Measurements from ENCODE around the gene TRIM72. TPM values are rescaled to one million over a fixed set of nuclear protein-coding genes. Genes with fewer than 3 reads are reported as not detected.

TRIM72 gene
- total and polyA plus RNA-seq, 2 of the 4 experiments (the other 2 are of a cell fraction) = not detected

DNA sequence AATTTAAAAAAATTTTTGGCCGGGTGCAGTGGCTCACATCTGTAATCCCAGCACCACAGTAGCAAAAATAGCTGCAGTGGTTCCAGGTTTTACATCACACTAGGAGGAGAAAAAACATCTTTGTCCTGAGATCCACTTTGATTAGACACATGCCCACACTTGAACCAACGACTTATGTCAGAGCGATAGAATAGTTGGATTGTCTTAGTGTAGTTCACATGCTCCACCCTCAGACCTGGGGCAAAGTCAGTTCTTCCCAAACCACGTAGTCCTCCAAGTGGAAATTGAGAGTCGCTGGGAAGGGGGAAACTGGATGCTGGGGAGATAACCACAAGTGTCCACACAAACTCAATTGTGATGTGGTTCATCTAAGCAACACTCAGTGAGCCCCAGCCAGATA lies 34.4 kb downstream of the TRIM72 start:
- POLR2A ChIA-PET (ENCODE audit: unreplicated experiment) = no interaction called here
- Histone ChIP-seq H3K79me1 (ENCODE audit: low read depth in 1 of 2, low read length in 2 of 2) (no peaks in the 10 kb centered on the region), H3K9ac (ENCODE audit: low read depth, low read length) (no peak overlapping the region), H2BK20ac (ENCODE audit: low read depth, low read length) (no peak overlapping the region), H2AK5ac (ENCODE audit: low read depth, low read length) (no peak overlapping the region), H3K4ac (ENCODE audit: low read depth, low read length) (no peak overlapping the region), H3K18ac (ENCODE audit: low read depth, low read length) (no peak overlapping the region), H3K36me3 (ENCODE audit: control insufficient read depth, insufficient read depth, low read length) (no peaks in the 10 kb centered on the region), H3K4me1 (ENCODE audit: control insufficient read depth, insufficient read depth, low read length) (no peaks in the 10 kb centered on the region), H4K5ac (ENCODE audit: low read depth, low read length) (no peak overlapping the region), H3K27me3 (ENCODE audit: control insufficient read depth, insufficient read depth, low read length) (peaks cover 2% of the 10 kb centered on the region; the same call in 1 of the 2 replicates), H2AFZ (replicated peaks; ENCODE audit: low read length, poor library complexity) (no peak overlapping the region), H2BK15ac (ENCODE audit: low read depth, low read length) (no peak overlapping the region), H3K23ac (ENCODE audit: low read depth, low read length) (no peak overlapping the region), H2BK120ac (ENCODE audit: low read depth, low read length) (no peak overlapping the region), H4K8ac (ENCODE audit: low read depth in 2 of 2, low read length in 2 of 2) (no peak overlapping the region), H4K91ac (ENCODE audit: insufficient read depth, low read depth, low read length) (no peak overlapping the region), H3K9me1 (ENCODE audit: insufficient read depth, low read length) (no peaks in the 10 kb centered on the region), H2BK5ac (ENCODE audit: low read depth, low read length, poor library complexity, severe bottlenecking) (no peak overlapping the region), H4K20me1 (ENCODE audit: insufficient read depth, low read length) (no peaks in the 10 kb centered on the region), H3K14ac (replicated peaks; ENCODE audit: low read depth, low read length) (no peak overlapping the region), H3K56ac (ENCODE audit: extremely low read depth, insufficient read depth, low read length) (no peak overlapping the region), H3K9me3 (ENCODE audit: control insufficient read depth, insufficient read depth, low read length) (no peaks in the 10 kb centered on the region), H2AK9ac (replicated peaks; ENCODE audit: low read depth, low read length, poor library complexity) (no peak overlapping the region), H3K27ac (ENCODE audit: insufficient read depth, low read length) (no peak overlapping the region), H3K4me2 (ENCODE audit: low read depth, low read length) (no peak overlapping the region), H3K4me3 (ENCODE audit: insufficient read depth, low read depth, low read length) (no peak overlapping the region)
- in situ Hi-C loops (cut with MboI; ENCODE audit: low sequenced_read_pairs) (no loop called here), intact Hi-C loops (cut with micrococcal nuclease) (no loop called here), dilution Hi-C loops (cut with HindIII; ENCODE audit: low sequenced_read_pairs, unreplicated experiment) (no loop called here)
- CTCF ChIA-PET = interaction anchor here (0.6 kb wide), 1 partner anchor 9 kb away, joined by 3 read pairs; no protein-coding TSS in a partner anchor
- WGBS, 2 experiments (ENCODE audit: extremely low coverage in 2 of 2, insufficient read length in 1 of 2) = no CpG with 5 or more reads among the region's 5 CpGs
- no peak for TF ChIP-seq RFX5 (IDR thresholded peaks at IDR 0.05; ENCODE audit: low read depth, low read length)
- TF ChIP-seq CEBPB (IDR thresholded peaks at IDR 0.05; ENCODE audit: low read depth, low read length) = no peak
- no peak for TF ChIP-seq SMC3 (IDR thresholded peaks at IDR 0.05; ENCODE audit: low read depth, low read length)
- no peak for TF ChIP-seq POLR2A (IDR thresholded peaks at IDR 0.05; ENCODE audit: low read depth, low read length)
- TF ChIP-seq MAFK (IDR thresholded peaks at IDR 0.05; ENCODE audit: low read depth, low read length) = no peak
- TF ChIP-seq CHD1 (IDR thresholded peaks at IDR 0.05; ENCODE audit: low read depth, low read length) = no peak
- no peak for TF ChIP-seq MXI1 (IDR thresholded peaks at IDR 0.05; ENCODE audit: borderline replicate concordance, low read depth, low read length)
- TF ChIP-seq RAD21 (IDR thresholded peaks at IDR 0.05; ENCODE audit: low read length) = no peak
- no peak for TF ChIP-seq RCOR1 (IDR thresholded peaks at IDR 0.05; ENCODE audit: insufficient replicate concordance, low read length)
- BruUV-seq (replicated peaks) = no TSS peak
- ATAC-seq (ENCODE audit: low read depth) (no peak), DNase-seq (no peak)
